PC-9 (cell line): ENCODE measurements around the gene TMPRSS2. TPM values are rescaled to one million over a fixed set of nuclear protein-coding genes. Genes with fewer than 3 reads are reported as not detected.

Source experiments
- BruUV-seq: library from RNA; stranded (reverse); fragments of 400-500 nt; replicated peaks from 2 replicates; lab custom pipeline; 2021; lab: Mats Ljungman, UMichigan
- CTCF ChIA-PET: fragments of 300-600 bp; sonication (Branson Sonifier 250); formaldehyde crosslinking; loops from one replicate; lab custom pipeline; 2022; ENCODE audit warnings: antibody characterized with exemption; lab: Charles Lee
- POLR2A ChIA-PET: fragments of 300-600 bp; sonication (Branson Sonifier 250); formaldehyde crosslinking; loops from one replicate; lab custom pipeline; 2022; ENCODE audit warnings: antibody characterized with exemption; ENCODE audit not compliant: unreplicated experiment; lab: Charles Lee
- DNase-seq, 2 experiments: peaks; one replicate each; pipeline versions ENCODE4 v3.0.0 to v3.0.0-alpha.2; 2015 to 2022; ENCODE audit warnings: mixed read lengths in 1 of 2
- H2AFZ ChIP-seq: fragments of 200-600 bp; sonication (generic); 2 replicates; pipeline ENCODE4 v1.8.1; 2017; ENCODE audit warnings: antibody characterized with exemption
- H3F3A ChIP-seq: fragments of 200-600 bp; sonication (generic); 2 replicates; pipeline ENCODE4 v1.8.1; 2017; ENCODE audit warnings: antibody characterized with exemption, mild to moderate bottlenecking, low read depth; ENCODE audit not compliant: insufficient read depth
- H3K27ac ChIP-seq: fragments of 200-600 bp; sonication (generic); 2 replicates; pipeline ENCODE4 v1.6.1; 2016; ENCODE audit warnings: mixed run types
- H3K27me3 ChIP-seq: fragments of 200-600 bp; sonication (generic); 2 replicates; pipeline ENCODE4 v1.6.1; 2016; ENCODE audit warnings: low read depth, mixed run types; ENCODE audit not compliant: insufficient read depth
- H3K36me3 ChIP-seq: fragments of 200-600 bp; sonication (generic); 2 replicates; pipeline ENCODE4 v1.6.1; 2016; ENCODE audit warnings: low read depth, mixed run types
- H3K4me1 ChIP-seq: fragments of 200-600 bp; sonication (generic); replicated peaks from 2 replicates; pipeline ENCODE4 v1.6.1; 2016; ENCODE audit warnings: mixed run types; ENCODE audit not compliant: insufficient read depth
- H3K4me2 ChIP-seq: fragments of 200-600 bp; sonication (generic); 2 replicates; pipeline ENCODE4 v1.6.1; 2017; ENCODE audit warnings: mixed run types
- H3K4me3 ChIP-seq: fragments of 200-600 bp; sonication (generic); 2 replicates; pipeline ENCODE4 v1.6.1; 2016; ENCODE audit warnings: mixed run types
- H3K79me2 ChIP-seq: fragments of 200-600 bp; sonication (generic); 2 replicates; pipeline ENCODE4 v1.6.1; 2017; ENCODE audit warnings: low read depth, mixed run types
- H3K9me2 ChIP-seq: fragments of 200-600 bp; sonication (generic); 2 replicates; pipeline ENCODE4 v1.8.1; 2017; ENCODE audit warnings: mild to moderate bottlenecking; ENCODE audit not compliant: insufficient read depth
- H3K9me3 ChIP-seq: fragments of 200-600 bp; sonication (generic); 2 replicates; pipeline ENCODE4 v1.8.1; 2016; ENCODE audit warnings: low read depth; ENCODE audit not compliant: insufficient read depth
- H4K20me1 ChIP-seq: fragments of 200-600 bp; sonication (generic); 2 replicates; pipeline ENCODE4 v1.8.1; 2017; ENCODE audit not compliant: insufficient read depth
- CTCF ChIP-seq: fragments of 200-600 bp; sonication (generic); conservative IDR thresholded peaks from 2 replicates; pipeline ENCODE4 v1.6.1; 2017; ENCODE audit warnings: mixed run types, antibody characterized with exemption, mild to moderate bottlenecking, moderate library complexity
- EZH2 ChIP-seq: fragments of 200-600 bp; sonication (generic); IDR thresholded peaks from 2 replicates; pipeline ENCODE4 v1.8.0; 2017; ENCODE audit warnings: antibody characterized with exemption, low read depth
- intact Hi-C: fragments of 100-400 bp; cut with micrococcal nuclease; formaldehyde crosslinking; loops from one replicate; pipeline ENCODE4 v1.10.0; 2022; ENCODE audit not compliant: unreplicated experiment
- total RNA-seq: library from RNA; stranded (reverse); gene quantifications from 2 replicates; pipeline ENCODE4 v1.2.3, GENCODE V29; 2021

TMPRSS2 gene
- total RNA-seq, 1 experiment from 2014 or later: 0.61 TPM

GRCh38 chr21:41548781-41549180, 40.8 kb upstream of the TMPRSS2 start:
- no peak for TF ChIP-seq CTCF
- no peak for TF ChIP-seq EZH2
- Histone ChIP-seq H2AFZ (no peak overlapping the region), H3K4me1 (0 out of 2 replicates have a peak, but pooled peaks cover 3% of the 10 kb centered on the region), H3K27me3 (no peaks in the 10 kb centered on the region), H3K9me2 (no peaks in the 10 kb centered on the region), H3K4me2 (no peak overlapping the region), H3F3A (no peaks in the 10 kb centered on the region), H3K9me3 (no peaks in the 10 kb centered on the region), H4K20me1 (no peaks in the 10 kb centered on the region), H3K79me2 (no peaks in the 10 kb centered on the region), H3K4me3 (no peak overlapping the region), H3K36me3 (no peaks in the 10 kb centered on the region), H3K27ac (no peak overlapping the region)
- DNase-seq: no peak
- ChIA-PET CTCF (no interaction called here), POLR2A (no interaction called here)
- BruUV-seq: no TSS peak
- intact Hi-C loops: no loop called here

GRCh38 chr21:41547111-41547510, 39.2 kb upstream of the TMPRSS2 start:
- Histone ChIP-seq H3K4me1 (0 out of 2 replicates have a peak, but pooled peaks cover 5% of the 10 kb centered on the region), H3K4me2 (no peak overlapping the region), H3F3A (no peaks in the 10 kb centered on the region), H3K27ac (no peak overlapping the region), H3K4me3 (no peak overlapping the region), H3K27me3 (no peaks in the 10 kb centered on the region), H3K9me2 (no peaks in the 10 kb centered on the region), H3K9me3 (no peaks in the 10 kb centered on the region), H2AFZ (no peak overlapping the region), H4K20me1 (no peaks in the 10 kb centered on the region), H3K36me3 (no peaks in the 10 kb centered on the region), H3K79me2 (no peaks in the 10 kb centered on the region)
- POLR2A ChIA-PET: no interaction called here
- TF ChIP-seq CTCF (no peak), EZH2 (no peak)
- intact Hi-C loops: no loop called here
- CTCF ChIA-PET: no interaction called here
- BruUV-seq: no TSS peak
- DNase-seq: no peak

- Histone ChIP-seq H3K9me2 (no peaks in the 10 kb centered on the region), H3K36me3 (no peaks in the 10 kb centered on the region), H3K4me3 (no peak overlapping the region), H3F3A (no peaks in the 10 kb centered on the region), H3K79me2 (no peaks in the 10 kb centered on the region), H3K27me3 (no peaks in the 10 kb centered on the region), H4K20me1 (no peaks in the 10 kb centered on the region), H3K27ac (no peak overlapping the region), H3K9me3 (no peaks in the 10 kb centered on the region), H3K4me2 (no peak overlapping the region), H3K4me1 (0 out of 2 replicates have a peak, but pooled peaks cover 5% of the 10 kb centered on the region), H2AFZ (no peak overlapping the region)
- ChIA-PET CTCF (no interaction called here), POLR2A (no interaction called here)
- DNase-seq: no peak
- no peak for TF ChIP-seq EZH2
- no peak for TF ChIP-seq CTCF
- BruUV-seq: no TSS peak
- intact Hi-C loops: no loop called here
These were observed 37.8 kb upstream of the TMPRSS2 start for GRCh38 chr21:41545500-41546359.
